Epidermal melanocyte (primary cell): ENCODE measurements around the gene ARHGAP10.

Experiments used
- DNase-seq: peaks from one replicate; pipeline ENCODE4 v3.0.0; 2011; ENCODE audit warnings: low spot score; ENCODE audit not compliant: insufficient read length

The ARHGAP10 gene

GRCh38 chr4:147944249-147944648, 212.4 kb downstream of the ARHGAP10 start:
- DNase-seq = no peak

DNA sequence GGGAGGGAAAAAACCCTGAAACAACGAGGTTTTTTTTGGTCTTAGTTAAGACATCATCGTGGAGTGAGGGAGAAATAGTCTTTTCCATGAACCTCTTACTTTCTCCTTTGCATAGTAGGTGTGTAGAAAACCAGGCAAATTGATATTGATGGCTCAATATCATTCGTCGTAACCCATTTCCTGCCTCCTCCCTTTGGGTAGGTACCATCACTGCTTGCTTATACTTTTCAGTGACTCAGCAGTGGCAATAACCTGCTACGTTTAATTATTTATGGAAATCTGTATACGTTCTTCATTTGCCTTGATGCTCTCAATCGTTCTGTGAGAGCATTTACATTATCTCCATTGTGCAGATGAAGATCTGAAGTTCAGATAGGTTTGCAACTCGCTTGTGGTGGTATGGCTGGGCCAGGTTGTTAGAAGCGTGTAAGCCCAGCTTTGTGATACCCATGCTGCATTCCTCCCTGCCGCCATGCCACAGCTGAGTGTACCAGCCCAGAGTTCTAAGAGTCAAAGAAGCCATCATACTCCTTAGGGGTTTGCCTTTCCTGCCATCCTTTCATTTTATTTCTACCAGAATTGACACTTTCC, 212.9 kb downstream of the ARHGAP10 start:
- DNase-seq = no peak

DNA sequence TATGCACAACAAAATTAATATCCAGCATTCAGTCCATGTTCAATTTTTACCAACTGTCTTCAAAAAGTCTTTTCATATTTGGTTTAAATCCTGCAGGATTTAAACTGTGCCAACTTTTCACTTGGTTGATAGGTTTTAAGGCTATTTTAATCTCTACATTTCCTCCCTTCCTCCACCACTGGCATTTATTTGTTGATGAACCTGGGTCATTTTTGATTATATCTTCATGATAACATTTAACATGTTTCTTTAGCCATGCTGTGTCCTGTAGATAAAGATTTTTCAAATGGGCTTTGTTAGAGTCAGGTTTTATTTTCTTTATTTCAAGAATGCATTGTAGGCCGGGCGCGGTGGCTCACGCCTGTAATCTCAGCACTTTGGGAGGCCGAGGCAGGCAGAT, 216.4 kb downstream of the ARHGAP10 start:
- DNase-seq = no peak

- no peak for DNase-seq
Observed at GRCh38 chr4:147950261-147950660, 218.4 kb downstream of the ARHGAP10 start.

- DNase-seq = no peak
Observed at GRCh38 chr4:147950841-147951240, 219.0 kb downstream of the ARHGAP10 start.

GRCh38 chr4:147954850-147955249, 223.0 kb downstream of the ARHGAP10 start:
- DNase-seq = no peak

DNA sequence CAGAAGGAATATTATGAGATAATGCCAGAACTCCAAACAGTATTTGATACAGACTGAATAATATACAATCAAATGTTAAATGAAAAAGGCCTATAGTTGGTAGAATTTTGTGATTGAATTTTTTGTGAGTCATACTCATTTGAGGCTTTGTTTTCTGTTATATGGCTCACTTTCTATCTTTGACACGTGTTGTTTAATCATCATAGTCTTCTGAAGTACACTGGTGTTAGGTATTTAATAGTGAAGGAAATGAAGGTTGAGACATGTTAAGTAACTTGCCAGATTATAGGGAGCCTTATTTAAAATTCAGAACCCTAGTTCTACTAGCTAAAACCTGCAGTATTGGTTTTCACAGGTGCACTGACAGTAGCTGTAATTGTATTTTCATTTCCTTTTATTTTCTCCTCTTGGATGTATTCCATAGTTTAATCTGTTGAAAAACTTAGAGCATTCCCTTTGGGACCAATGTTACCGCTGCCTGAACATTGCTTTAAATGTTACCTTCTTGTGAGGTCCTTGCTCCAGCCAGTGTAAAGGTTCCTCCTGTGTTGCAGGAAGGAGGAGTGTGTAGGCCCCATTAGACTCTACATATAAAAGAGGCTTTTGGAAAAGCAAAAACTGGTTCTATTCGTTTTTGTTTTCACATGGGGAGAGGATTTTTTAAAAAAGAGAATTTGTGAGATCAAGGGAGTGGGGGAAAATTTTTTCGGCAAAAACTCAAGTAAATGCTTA, 224.1 kb downstream of the ARHGAP10 start:
- DNase-seq = no peak

GRCh38 chr4:147957446-147957845, 225.6 kb downstream of the ARHGAP10 start:
- no peak for DNase-seq

GRCh38 chr4:147958057-147958456, 226.2 kb downstream of the ARHGAP10 start:
- DNase-seq = no peak

GRCh38 chr4:147958489-147959065, 226.7 kb downstream of the ARHGAP10 start:
- DNase-seq = no peak

DNA sequence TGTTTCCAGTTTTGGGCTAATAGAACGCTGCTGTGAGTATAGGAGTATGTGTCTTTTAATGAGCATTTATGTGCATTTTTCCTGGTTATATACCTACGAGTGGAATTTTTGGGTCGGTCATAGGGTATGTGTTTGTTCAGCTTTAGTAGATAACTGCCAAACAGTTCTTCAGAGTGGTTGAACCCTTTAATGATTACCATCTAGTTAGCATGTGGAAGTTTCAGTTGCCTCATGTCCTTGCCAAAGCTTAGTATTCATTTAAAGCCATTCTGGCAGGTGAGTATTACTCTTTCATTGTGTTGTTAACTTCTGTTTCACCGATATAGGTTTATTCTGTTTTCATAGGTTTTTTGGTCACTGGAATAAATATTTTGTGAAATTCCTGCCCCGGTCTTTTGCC, 229.1 kb downstream of the ARHGAP10 start:
- no peak for DNase-seq

GRCh38 chr4:147963839-147964238, 232.0 kb downstream of the ARHGAP10 start:
- DNase-seq = no peak

- no peak for DNase-seq
Observed at GRCh38 chr4:147964266-147964880, 232.5 kb downstream of the ARHGAP10 start.

GRCh38 chr4:147965056-147965455, 233.2 kb downstream of the ARHGAP10 start:
- DNase-seq = no peak

GRCh38 chr4:147965873-147966272, 234.0 kb downstream of the ARHGAP10 start:
- DNase-seq = no peak

DNA sequence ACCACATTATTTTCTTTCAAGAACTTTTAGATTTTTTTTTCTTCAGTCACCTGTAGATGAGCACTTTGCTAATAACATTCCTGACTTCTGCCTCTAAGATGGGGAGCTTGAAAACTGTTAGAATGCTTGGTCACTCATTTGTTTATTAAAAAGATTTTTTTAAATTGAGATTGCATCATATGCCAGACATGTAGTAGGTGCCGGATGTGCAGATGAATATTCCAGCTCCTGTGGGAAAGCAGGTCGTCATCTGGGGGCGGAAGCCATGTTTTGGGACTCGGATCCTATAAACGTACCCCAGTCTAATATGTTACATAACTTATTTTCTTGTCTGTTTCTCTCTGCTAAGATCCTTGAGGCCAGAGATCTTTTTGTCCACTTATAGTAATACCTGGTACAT, 236.8 kb downstream of the ARHGAP10 start:
- DNase-seq = no peak

DNA sequence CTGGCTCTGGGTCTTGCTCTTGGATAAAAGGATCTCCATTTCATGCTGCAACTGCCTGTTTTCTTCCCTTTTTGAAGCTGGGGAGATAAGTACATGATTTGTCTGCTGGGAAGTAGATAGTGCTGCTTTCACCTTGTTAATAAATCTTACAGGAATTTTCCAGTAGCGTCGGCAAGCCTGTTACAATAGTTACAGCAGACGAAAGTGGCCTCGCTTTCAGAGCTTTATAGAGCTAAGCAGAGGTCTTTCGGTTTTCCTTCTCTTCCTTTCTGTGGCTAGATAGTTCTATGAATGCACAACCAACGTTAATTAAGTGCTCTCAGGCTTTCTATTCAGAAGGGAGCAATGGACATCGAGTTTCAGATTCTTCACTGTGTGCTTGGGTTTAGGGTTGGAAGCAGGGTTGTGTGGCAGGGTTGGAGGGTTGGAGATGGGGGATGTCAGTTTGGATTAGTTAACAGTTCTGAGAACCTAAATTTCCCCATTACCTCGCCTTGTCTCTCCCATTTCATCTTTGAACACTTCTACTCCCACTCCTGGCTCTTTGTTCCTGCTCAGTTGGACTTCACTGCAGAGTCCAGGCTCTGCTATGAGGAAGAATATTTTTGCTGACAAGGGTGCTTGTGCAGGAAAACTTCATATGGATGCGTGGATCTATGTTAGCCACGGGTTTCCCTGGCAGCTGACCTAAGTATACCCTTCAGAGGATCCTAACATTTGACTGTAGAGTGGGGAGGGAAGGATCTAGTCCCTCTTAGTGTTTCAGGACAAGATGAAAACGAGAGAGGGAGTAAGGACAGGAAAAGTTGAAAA, 237.9 kb downstream of the ARHGAP10 start:
- no peak for DNase-seq

DNA sequence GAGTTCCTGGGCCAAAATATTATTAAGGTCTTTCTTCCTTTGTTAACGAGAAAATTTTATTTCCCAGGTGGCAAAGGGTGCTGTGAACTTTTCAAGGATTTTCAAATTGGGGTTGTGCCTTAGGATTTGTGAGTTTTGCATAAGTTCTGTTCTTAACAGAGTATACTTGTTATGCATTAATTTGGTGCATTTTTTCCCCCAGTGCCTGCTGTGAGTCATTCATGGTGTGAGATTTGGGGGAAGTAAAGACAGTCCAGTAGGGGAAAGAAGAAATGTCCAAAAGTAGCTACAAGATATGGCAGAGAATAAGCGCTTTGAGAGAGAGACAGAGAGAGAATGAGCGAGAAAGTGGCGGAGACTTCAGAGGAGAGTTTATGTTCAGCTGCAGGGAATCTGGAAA, 239.2 kb downstream of the ARHGAP10 start:
- no peak for DNase-seq

DNA sequence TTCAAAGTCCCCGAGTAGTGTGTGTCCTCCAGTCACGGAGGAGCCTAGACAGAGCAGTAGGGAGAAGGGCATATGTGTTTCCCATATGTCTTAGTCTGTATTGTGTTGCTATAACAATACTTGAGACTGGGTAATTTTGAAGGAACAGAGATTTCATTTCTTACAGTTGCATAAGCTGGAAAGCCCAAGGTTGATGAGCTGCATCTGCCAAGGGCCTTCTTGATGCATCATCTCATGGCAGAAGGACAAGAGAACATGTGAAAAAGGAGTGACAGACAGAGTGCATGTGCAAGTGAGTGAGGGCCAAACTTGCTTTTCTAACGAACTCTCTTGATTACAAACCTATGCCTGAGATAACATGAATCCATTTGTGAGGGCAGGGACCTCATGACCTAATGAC, 243.4 kb downstream of the ARHGAP10 start:
- DNase-seq = no peak

DNA sequence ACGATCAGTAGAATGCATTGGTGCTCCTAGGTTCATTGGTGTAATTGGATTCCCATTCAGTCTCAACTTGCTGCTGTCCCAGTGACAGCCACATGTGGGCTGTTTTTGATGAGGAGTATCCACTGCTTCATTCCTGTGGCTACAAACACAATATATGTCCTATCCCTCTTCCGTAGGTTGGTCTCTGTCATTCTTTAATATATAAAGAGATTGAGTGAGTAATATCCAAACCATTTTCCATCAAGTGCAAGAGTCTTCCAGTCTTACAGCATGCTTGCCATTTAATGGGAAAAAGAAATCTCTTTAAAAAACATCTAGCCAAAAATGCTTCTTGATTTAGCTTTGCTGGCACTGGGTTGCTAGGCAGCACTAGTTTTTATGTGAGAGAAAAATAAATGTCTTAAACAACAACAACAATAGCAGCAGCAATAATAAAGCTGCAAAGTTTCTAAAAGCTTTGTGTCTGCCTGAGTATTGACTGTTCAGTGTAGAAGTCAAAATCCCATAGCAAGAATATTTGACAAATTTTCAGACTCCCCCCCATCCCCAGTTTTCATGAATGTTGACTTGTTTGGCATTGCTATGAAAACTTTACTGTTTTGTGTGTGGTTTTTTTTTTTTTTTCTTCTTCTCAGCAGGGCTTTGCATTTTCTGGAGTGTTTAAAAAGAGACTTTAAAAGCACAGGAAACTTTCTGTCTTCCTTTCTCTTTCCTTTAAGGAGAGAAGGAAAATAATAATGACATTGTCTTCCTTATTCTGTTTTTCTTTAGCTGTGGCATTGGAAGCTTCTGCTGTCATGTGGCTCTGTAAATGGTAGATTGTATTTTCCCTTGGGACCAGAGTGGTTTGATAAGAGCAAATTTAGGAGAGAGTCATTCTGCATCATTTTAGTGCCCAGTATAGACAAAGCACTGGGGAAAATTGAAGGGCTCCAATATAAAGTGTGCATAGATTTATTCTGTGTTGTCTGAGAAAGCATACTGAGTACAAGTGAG, 244.3 kb downstream of the ARHGAP10 start:
- peak; percentile 21 for DNase-seq
